Neural crest cell (in vitro differentiated cells): ENCODE data around the gene GNAO1. TPM values are rescaled to one million over a fixed set of nuclear protein-coding genes. Genes with fewer than 3 reads are reported as not detected.
A peak's percentile ranks its signal among the peaks of the same experiment; 100 is the strongest.

Experiments used
- DNase-seq: peaks from one replicate; pipeline ENCODE4 v3.0.0; 2021; ENCODE audit warnings: low read depth, mixed read lengths, low spot score
- H3K27ac Mint-ChIP-seq: one replicate; pipeline ENCODE4 v1.8.0; 2021; ENCODE audit warnings: mild to moderate bottlenecking, mixed read lengths; ENCODE audit not compliant: unreplicated experiment
- H3K27me3 Mint-ChIP-seq: 2 replicates; pipeline ENCODE4 v1.8.0; 2021; ENCODE audit warnings: low read depth, mild to moderate bottlenecking, mixed read lengths
- H3K36me3 Mint-ChIP-seq: 2 replicates; pipeline ENCODE4 v1.8.0; 2021; ENCODE audit warnings: low read depth, mild to moderate bottlenecking, mixed read lengths
- H3K4me1 Mint-ChIP-seq: 2 replicates; pipeline ENCODE4 v1.8.0; 2021; ENCODE audit warnings: mixed read lengths
- H3K4me3 Mint-ChIP-seq: one replicate; pipeline ENCODE4 v1.8.0; 2021; ENCODE audit warnings: mild to moderate bottlenecking, mixed read lengths
- H3K9me3 Mint-ChIP-seq: 2 replicates; pipeline ENCODE4 v1.8.0; 2021; ENCODE audit warnings: mixed read lengths
- total RNA-seq: library from RNA; stranded (reverse); gene quantifications from 2 replicates; pipeline ENCODE4 v1.2.1, GENCODE V29; 2021
- TF ChIP-seq, protein P1 (sequence below): fragments of 200-600 bp; sonication (generic); conservative IDR thresholded peaks from 2 replicates; pipeline ENCODE4 v1.5.0; 2021; ENCODE audit warnings: antibody characterized with exemption, mild to moderate bottlenecking

GNAO1 gene
- total RNA-seq, 1 donor from 2014 or later: 22.2 TPM

DNA sequence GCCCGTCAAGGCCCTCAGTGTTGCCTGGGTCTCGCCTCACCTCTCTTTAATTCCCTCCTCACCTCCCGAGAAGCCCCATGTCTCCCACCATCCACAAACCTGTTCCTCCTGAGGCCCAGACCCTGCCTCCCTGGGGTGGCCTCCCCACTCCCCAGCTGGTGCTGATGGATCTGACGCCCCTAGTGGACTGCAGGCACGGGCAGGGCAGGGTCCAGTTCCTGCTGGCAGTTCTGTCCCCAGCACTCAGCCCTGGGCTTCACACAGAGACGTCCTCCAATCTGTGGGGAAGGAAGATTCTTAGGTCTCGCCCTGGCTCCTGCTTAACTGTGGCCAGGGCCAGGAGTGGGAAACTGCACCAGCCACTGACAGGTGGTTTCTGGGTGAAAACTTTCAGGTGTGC lies 125.3 kb downstream of the GNAO1 start:
- no peak overlapping the region for H3K4me3 Mint-ChIP-seq
- H3K27ac Mint-ChIP-seq: no peak overlapping the region
- peaks cover 14% of the 10 kb centered on the region for H3K4me1 Mint-ChIP-seq
- no peaks in the 10 kb centered on the region for H3K36me3 Mint-ChIP-seq
- TF ChIP-seq, protein P1, sequence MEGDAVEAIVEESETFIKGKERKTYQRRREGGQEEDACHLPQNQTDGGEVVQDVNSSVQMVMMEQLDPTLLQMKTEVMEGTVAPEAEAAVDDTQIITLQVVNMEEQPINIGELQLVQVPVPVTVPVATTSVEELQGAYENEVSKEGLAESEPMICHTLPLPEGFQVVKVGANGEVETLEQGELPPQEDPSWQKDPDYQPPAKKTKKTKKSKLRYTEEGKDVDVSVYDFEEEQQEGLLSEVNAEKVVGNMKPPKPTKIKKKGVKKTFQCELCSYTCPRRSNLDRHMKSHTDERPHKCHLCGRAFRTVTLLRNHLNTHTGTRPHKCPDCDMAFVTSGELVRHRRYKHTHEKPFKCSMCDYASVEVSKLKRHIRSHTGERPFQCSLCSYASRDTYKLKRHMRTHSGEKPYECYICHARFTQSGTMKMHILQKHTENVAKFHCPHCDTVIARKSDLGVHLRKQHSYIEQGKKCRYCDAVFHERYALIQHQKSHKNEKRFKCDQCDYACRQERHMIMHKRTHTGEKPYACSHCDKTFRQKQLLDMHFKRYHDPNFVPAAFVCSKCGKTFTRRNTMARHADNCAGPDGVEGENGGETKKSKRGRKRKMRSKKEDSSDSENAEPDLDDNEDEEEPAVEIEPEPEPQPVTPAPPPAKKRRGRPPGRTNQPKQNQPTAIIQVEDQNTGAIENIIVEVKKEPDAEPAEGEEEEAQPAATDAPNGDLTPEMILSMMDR: peak; percentile 12
- DNase-seq: no peak
- no peaks in the 10 kb centered on the region for H3K27me3 Mint-ChIP-seq
- no peaks in the 10 kb centered on the region for H3K9me3 Mint-ChIP-seq

DNA sequence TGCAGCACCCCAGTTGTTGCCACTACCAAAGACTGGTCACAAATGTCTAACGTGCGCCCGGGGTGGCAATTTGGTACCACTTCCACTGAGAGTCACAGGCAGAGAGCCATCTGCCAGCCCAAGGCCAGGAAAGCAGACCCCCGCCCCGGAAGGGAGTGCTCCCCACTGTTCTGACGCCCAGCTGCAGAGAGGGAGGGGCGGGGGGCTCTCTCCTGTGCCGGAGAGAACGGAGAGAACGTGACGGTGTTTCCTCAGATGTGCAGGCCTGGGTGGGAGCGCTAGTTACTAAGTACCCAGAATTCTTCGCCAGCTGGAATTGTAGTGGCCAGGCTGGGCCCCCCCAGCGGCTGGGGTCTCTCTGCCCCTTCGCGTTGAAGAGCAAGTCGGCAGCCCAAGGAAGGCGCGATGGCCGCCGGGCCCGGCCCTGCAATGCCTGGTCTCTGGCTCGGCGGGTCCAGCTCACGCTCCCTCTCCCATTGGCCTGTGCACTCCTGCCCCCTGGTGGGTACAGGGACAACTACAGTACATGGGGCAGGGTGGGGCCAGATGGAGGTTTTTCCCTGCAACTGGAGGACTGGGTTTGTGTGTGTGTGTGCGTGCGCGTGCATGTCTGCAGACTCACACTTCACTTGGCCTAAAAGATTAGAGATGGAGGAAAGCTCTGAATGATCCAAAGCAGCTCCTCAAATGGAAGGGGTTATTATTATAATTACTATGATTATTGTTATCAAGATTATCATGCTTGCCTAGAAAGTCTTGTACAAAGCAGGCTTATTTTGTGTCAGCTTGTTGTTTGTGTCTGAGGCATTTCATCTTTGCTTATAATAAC lies 126.9 kb downstream of the GNAO1 start:
- DNase-seq: peak; percentile 93
- TF ChIP-seq, protein P1: peak; percentile 96
- Mint-ChIP-seq H3K36me3 (no peaks in the 10 kb centered on the region), H3K27ac (peak overlapping the region; percentile 75), H3K27me3 (no peaks in the 10 kb centered on the region), H3K4me1 (peaks cover 14% of the 10 kb centered on the region), H3K9me3 (no peaks in the 10 kb centered on the region), H3K4me3 (peak overlapping the region; percentile 54)

DNA sequence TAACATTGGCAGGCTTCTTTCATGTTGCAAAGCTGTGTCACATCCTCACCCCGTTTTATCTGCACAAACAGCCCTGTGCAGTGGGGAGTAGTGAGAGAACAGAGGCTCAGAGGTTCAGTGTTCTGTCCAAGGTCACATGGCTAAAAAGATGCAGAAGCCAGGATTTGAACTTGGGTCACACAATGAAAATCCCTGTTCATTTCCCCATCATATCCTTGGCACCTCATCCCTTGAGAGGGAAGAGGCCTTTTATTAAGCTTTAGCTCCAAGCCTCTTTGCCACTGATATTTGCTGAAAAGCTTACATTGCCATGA lies 127.5 kb downstream of the GNAO1 start:
- Mint-ChIP-seq H3K36me3 (no peaks in the 10 kb centered on the region), H3K27me3 (no peaks in the 10 kb centered on the region), H3K27ac (no peak overlapping the region), H3K9me3 (no peaks in the 10 kb centered on the region), H3K4me3 (no peak overlapping the region), H3K4me1 (peaks cover 14% of the 10 kb centered on the region)
- DNase-seq: no peak
- TF ChIP-seq, protein P1: no peak

DNA sequence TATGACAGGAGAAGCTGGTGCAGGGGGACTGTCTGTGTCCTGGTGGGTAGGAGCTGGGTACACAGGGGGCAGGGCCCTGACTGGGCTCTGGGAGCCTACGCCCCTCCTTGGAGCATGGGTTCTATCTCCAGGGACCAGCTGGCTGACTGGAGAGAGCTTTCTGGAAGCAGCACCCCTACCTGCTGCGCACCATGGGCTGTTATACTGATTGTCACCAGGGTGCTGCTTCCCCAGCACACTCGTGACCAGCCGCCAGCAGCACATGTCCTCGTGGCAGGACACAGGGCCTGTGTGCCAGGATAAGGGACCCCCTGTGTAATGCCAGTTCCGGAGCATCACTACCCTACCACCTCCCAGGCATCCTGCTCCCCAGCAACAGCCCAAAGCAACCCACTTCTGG lies 128.1 kb downstream of the GNAO1 start:
- no peak overlapping the region for H3K27ac Mint-ChIP-seq
- DNase-seq: no peak
- peaks cover 14% of the 10 kb centered on the region for H3K4me1 Mint-ChIP-seq
- TF ChIP-seq, protein P1: no peak
- H3K4me3 Mint-ChIP-seq: no peak overlapping the region
- no peaks in the 10 kb centered on the region for H3K9me3 Mint-ChIP-seq
- no peaks in the 10 kb centered on the region for H3K27me3 Mint-ChIP-seq
- H3K36me3 Mint-ChIP-seq: no peaks in the 10 kb centered on the region

DNA sequence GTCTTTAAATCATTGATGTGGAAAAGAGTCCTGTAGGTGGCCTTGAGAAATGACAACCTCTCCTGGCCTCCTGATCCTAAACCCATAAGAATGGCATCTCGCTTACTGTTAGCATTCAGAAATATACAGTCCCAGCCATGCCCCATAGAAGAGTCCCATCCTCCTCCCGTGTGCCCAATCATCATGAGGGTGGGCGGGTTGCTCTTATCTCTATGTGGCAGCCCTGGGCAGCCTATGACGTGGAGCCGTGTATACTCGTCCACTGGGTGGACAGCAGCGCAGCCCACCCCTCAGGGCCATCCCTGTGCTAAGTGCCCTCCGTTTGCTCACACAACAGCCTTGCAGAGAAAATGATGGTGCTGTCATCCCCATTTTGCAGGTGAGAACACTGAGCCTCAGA lies 128.8 kb downstream of the GNAO1 start:
- no peaks in the 10 kb centered on the region for H3K9me3 Mint-ChIP-seq
- no peaks in the 10 kb centered on the region for H3K36me3 Mint-ChIP-seq
- TF ChIP-seq, protein P1: no peak
- no peak overlapping the region for H3K4me3 Mint-ChIP-seq
- peaks cover 14% of the 10 kb centered on the region for H3K4me1 Mint-ChIP-seq
- H3K27ac Mint-ChIP-seq: no peak overlapping the region
- H3K27me3 Mint-ChIP-seq: no peaks in the 10 kb centered on the region
- no peak for DNase-seq
